Amniotic epithelial cell (primary cell): Measurements from ENCODE around the gene CCDC69.
A peak's percentile ranks its signal among the peaks of the same experiment; 100 is the strongest.

Experiments used
- DNase-seq: peaks from one replicate; pipeline ENCODE4 v3.0.0-alpha.2; 2010; ENCODE audit warnings: low read depth

The CCDC69 gene

GRCh38 chr5:151164687-151165392 is 59.1 kb downstream of the CCDC69 start:
- DNase-seq: peak; percentile 73

DNA sequence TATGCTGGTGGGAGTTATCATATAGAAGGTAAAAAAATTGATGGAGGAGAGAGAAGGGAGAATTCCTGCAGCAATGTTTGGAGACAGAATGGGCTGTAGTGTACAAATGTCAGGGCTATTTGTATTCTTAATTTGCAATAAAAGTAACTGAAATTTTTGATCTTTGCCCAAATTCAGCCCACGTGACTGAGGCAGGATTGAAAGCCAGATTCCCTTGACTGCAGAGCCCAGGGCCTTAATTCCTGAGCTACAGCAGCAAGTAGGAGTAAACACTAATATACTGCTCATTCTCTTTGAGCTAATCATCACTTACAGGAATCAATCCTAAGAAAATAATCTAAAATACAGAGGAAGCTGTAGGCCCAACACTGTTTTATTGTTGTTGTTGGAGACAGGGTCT is 61.1 kb downstream of the CCDC69 start:
- DNase-seq: no peak

- no peak for DNase-seq
Measured at GRCh38 chr5:151159649-151160373, 64.1 kb downstream of the CCDC69 start.

DNA sequence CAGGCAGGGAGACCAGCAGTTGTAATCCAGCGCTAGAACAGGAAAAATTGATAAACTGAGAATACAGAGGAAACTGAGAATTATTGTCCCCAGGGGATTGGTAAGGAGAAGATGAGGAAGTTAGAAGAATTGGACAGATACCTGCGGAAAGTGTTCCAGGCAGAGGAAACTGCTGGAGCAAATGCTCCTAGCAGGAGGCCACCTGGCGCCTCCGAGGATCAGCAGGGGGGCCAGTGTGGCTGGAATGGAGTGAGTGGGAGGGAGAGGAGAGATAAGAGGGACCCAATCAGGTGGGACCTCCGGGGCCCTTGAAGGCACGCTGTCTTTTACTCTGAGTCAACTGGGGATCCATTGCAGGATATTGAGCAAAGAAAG is 65.6 kb downstream of the CCDC69 start:
- peak; percentile 41 for DNase-seq

DNA sequence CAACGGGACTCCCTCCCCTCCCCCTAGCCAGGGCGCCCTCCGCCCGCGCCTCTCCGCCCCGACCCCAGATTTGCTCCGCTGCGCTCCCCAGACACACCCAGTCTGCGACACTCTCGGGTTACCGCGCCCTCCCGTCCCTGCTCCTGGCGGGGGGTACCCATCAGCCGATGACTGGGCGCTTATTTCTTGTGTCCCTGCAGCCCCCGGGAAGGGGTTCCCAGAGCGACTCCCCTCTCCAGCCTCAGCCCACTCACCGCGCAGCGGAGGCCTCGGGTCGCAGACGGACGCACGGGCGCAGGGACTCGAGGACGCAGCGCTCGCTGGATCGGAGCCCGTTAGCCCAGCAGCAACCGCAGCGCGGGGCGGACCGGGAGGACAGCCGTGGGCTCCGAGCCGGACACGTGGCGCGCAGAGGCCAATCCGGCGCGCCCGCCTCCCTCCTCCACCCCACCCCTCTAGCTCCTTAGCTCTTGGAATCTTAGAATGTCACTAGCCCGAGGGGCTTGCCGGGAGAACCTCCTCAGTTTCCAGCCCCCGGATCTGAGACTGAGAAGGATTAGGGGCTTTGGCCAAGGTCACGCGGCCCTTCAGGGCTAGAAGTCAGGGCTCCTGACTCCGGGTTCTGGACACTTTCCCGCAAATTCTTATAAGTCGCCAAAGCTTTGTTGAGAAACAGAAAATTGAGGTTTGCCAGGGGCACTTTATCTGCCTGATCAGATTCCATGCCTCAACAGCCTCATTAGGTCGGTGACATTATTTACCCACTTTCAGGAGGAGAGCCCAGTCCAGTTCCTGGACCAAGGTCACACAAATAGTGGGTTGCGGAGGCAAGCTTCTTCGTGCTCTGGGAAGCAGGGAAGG is 66.2 kb downstream of the CCDC69 start, which contains the start of gene ANXA6:
Gene ANXA6 (minus strand): TSS at position 354 of the 861 bp plus-strand sequence. CDS start 9,878 bp downstream, outside the sequence.
- DNase-seq: peak; percentile 62

GRCh38 chr5:151156507-151157420 is 67.1 kb downstream of the CCDC69 start:
- DNase-seq: peak; percentile 15

- DNase-seq: peak; percentile 85
Measured at GRCh38 chr5:151155775-151156506, 68.0 kb downstream of the CCDC69 start.

DNA sequence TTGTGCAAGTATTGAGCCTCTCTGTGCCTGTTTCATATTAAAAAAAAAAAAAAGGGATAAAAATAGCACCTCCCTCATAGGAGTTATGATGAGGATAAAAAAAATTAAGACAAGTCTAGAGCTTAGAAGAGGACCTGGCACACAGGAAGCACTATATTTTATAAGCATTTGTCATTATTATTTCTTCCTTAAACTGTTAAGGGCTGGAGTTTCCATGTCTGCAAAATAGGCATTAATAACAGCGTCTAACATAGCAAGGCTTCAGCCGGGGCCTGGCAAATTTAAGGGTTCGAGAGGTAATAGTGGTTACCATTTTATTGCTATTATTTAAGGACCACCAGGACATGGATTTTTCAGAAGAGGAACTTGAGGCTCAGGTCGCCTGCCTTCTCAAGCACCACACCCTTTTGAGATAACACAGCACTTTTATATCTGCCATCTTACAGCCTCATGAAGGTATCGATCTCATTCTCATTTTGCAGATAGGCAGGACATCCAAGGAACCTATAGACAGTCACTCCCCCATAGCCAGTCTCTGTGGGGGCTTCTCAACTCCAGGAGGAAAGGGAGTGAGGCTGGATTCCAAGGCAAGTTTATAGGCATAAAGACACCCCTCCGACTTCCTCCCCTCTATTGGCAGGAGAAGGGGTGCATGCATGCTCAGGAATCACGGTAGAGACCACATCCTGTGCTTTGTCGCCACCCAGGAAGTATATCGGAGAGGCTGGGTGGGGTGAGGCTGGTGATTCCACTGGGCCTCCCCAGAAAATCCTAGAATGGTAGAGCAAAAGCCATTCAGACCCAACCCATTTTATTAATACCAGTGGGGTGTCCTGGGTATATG is 68.7 kb downstream of the CCDC69 start:
- DNase-seq: no peak

- peak; percentile 25 for DNase-seq
Measured at GRCh38 chr5:151153766-151154272, 70.1 kb downstream of the CCDC69 start.

- DNase-seq: no peak
Measured at GRCh38 chr5:151153300-151153699, 70.6 kb downstream of the CCDC69 start.

GRCh38 chr5:151151793-151152192 is 72.1 kb downstream of the CCDC69 start:
- peak; percentile 91 for DNase-seq

GRCh38 chr5:151151263-151151660 is 72.6 kb downstream of the CCDC69 start:
- DNase-seq: no peak

DNA sequence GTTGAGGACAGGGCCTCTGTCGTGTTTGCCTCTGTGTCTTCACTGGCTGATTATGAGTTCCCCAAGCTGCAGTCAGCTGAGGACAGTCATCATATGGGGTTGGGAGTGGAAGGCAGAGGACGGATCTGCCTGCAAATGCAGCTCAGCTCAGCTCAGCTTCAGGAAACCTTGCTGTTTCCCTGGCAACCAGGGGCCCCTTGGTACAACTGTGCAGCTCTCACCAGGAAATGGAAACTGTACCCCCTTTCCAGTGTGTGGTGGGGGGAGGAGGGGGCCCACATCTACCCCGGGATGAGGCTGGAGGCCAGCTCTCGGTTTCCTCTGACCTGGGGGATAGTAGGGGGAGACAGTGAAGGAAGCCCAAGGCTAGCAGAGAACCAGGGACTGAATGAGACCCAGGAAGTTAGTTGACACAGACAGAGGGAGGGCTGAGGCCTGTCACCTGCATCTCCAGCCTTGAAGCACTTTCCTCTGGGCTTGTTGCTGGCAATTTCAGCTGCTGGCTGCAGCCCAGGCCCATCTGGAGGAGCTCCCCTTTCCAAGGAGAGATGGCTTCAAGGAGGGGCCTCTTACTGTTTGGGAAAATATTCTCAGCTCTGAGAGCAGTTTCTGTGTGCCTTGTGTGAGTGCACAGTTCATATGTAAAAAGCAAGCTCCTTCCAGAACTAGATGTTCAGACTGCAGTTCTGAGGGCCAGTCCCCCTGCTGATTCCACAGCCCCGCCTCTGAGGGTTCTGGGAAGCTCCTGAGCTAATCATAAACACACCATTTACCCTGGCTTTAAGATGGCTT is 73.2 kb downstream of the CCDC69 start:
- peak; percentile 55 for DNase-seq

DNA sequence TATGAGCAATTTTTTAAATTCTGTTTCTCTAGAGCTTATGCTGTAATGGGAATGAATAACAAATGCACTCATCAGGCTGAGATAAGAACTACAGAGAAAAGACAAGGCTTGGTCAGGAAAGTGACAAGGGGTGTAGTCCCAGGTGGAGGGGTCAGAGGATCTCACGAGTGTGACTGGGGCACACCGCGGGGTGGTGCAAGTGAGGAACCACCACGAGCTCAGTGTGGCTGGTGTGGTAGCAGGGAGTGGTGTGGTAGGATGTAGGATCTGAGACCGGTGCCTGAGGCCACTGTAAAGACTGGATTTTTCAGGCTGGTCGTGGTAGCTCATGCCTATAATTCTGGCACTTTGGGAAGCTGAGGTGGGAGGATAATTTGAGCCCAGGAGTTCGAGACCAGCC is 75.3 kb downstream of the CCDC69 start:
- no peak for DNase-seq

- DNase-seq: no peak
Measured at GRCh38 chr5:151147033-151147432, 76.9 kb downstream of the CCDC69 start.

GRCh38 chr5:151146061-151146460 is 77.8 kb downstream of the CCDC69 start:
- DNase-seq: no peak

DNA sequence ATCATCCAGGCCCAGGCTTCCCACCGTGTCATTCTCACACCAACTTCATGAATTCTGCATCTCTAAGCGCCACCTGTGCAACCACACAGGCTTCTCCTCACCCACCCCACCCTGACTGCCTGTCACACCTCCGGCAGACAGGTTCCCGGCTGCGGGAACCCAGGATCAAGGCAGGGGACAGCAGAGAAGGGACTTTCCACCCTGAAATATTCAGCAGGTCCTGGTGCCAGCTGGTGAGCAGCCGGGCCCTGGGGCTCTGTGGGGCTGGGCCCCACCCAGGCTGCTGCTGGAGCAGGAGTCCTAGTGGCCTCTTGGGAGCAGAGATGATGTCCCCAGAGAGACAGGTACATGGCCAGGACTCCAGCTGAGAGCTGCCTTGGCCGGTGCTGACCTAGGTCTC is 79.0 kb downstream of the CCDC69 start:
- no peak for DNase-seq

- DNase-seq: no peak
Measured at GRCh38 chr5:151144275-151144674, 79.6 kb downstream of the CCDC69 start.

GRCh38 chr5:151143645-151144044 is 80.2 kb downstream of the CCDC69 start:
- no peak for DNase-seq
